HUES48 (cell line): ENCODE results near the gene AGPAT3.

Experiments
- H3K27ac ChIP-seq: one replicate; pipeline ENCODE4 v1.7.0; 2013; ENCODE audit warnings: low read depth, low read length, inconsistent platforms
- H3K27me3 ChIP-seq: 2 replicates; pipeline ENCODE4 v1.6.1; 2013; ENCODE audit warnings: mild to moderate bottlenecking, low read length; ENCODE audit not compliant: control insufficient read depth, insufficient read depth
- H3K36me3 ChIP-seq: 2 replicates; pipeline ENCODE4 v1.6.1; 2013; ENCODE audit warnings: low read length; ENCODE audit not compliant: control insufficient read depth, insufficient read depth
- H3K4me1 ChIP-seq: 2 replicates; pipeline ENCODE4 v1.6.1; 2013; ENCODE audit warnings: mild to moderate bottlenecking, low read length; ENCODE audit not compliant: control insufficient read depth, insufficient read depth
- H3K4me3 ChIP-seq: 2 replicates; pipeline ENCODE4 v1.5.1; 2013; ENCODE audit warnings: mild to moderate bottlenecking, low read depth, low read length
- H3K9ac ChIP-seq: 2 replicates; pipeline ENCODE4 v1.6.1; 2013; ENCODE audit warnings: mild to moderate bottlenecking, low read depth, low read length, moderate library complexity
- H3K9me3 ChIP-seq: 2 replicates; pipeline ENCODE4 v1.6.1; 2013; ENCODE audit warnings: low read length; ENCODE audit not compliant: control insufficient read depth, insufficient read depth

AGPAT3 gene

GRCh38 chr21:43900690-43901089 is 35.7 kb downstream of the AGPAT3 start:
- no peaks in the 10 kb centered on the region for H3K36me3 ChIP-seq
- 0 out of 2 replicates have a peak, but pooled peaks cover 4% of the 10 kb centered on the region for H3K9me3 ChIP-seq
- no peak overlapping the region for H3K27ac ChIP-seq
- H3K4me3 ChIP-seq = no peak overlapping the region
- no peak overlapping the region for H3K9ac ChIP-seq
- H3K27me3 ChIP-seq = no peaks in the 10 kb centered on the region
- no peaks in the 10 kb centered on the region for H3K4me1 ChIP-seq

DNA sequence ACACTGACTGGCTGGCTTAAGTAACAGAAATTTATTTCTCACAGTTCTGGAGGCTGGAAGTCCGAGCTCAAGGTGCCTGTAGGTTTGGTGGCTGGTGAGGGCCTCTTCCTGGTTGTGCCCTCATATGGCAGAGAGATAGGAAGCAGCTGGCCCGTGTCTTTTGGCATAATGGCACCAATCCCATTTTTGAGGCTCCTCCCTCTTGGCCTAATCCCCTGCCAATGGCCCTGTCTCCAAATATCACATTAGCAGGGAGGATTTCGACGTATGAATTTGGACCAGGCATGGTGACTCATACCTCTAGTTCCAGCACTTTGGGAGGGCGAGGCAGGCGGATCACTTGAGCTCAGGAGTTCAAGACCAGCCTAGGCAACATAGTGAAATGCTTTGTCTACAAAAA is 37.4 kb downstream of the AGPAT3 start:
- H3K36me3 ChIP-seq = no peaks in the 10 kb centered on the region
- H3K27ac ChIP-seq = no peak overlapping the region
- no peak overlapping the region for H3K9ac ChIP-seq
- no peaks in the 10 kb centered on the region for H3K4me1 ChIP-seq
- H3K9me3 ChIP-seq = 0 out of 2 replicates have a peak, but pooled peaks cover 4% of the 10 kb centered on the region
- no peaks in the 10 kb centered on the region for H3K27me3 ChIP-seq
- H3K4me3 ChIP-seq = no peak overlapping the region

DNA sequence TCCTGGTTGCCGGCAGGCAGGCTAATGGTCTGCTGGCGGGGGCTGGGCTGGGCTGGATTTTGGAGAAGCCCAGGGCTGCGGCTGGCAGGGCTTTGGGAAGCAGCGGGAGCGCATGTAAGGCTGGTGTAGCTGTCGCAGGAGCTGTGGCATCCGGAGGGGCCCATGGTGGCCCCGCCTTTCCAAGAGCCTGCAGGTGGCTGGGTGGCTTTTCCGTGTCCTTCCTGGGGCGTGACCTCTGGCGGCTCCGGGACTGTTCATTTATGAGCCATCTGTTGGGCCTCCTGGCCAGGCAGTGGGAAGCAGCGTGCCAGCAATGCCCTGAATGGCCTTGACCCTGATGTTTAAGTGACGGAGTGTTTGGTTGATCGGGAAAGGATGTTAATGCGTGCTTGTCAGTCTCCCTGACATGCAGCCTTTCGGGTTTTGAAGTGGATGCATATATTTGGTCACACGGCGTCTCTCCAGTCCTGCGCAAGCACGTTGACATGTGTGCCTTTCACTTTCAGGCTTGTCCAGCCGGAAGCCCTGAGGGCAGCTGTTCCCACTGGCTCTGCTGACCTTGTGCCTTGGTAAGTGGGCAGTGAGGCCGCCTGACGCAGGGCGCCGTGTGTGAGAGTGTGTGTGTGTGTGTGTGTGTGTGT is 38.5 kb downstream of the AGPAT3 start:
- H3K4me1 ChIP-seq = no peaks in the 10 kb centered on the region
- H3K9ac ChIP-seq = no peak overlapping the region
- no peaks in the 10 kb centered on the region for H3K36me3 ChIP-seq
- no peaks in the 10 kb centered on the region for H3K27me3 ChIP-seq
- no peak overlapping the region for H3K4me3 ChIP-seq
- no peak overlapping the region for H3K27ac ChIP-seq
- no peaks in the 10 kb centered on the region for H3K9me3 ChIP-seq

DNA sequence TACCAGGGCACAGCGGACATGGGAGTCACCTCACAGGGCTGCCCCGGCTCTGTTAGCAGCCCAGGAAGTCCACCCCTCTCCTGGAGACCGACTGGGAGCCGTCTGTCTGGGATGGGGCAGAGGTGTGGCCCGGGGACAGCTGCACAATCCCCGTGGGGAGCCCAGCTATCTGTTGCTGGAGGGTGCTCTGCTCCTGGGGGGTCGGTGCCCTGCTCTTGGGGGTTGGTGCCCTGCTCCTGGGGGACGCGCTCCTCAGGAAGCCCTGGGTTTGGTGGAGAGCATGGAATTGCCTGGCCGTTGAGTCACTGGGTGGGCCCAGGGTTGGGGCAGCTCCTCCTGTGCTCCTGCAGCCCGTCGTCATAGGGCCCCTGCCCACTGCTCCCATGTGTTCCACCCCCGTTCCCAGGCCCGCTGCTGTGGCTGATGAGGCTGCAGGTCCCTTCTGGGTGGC is 39.3 kb downstream of the AGPAT3 start:
- H3K27me3 ChIP-seq = no peaks in the 10 kb centered on the region
- no peak overlapping the region for H3K4me3 ChIP-seq
- H3K9ac ChIP-seq = no peak overlapping the region
- no peaks in the 10 kb centered on the region for H3K36me3 ChIP-seq
- no peak overlapping the region for H3K27ac ChIP-seq
- H3K4me1 ChIP-seq = no peaks in the 10 kb centered on the region
- H3K9me3 ChIP-seq = no peaks in the 10 kb centered on the region

- no peaks in the 10 kb centered on the region for H3K36me3 ChIP-seq
- H3K4me3 ChIP-seq = no peak overlapping the region
- no peaks in the 10 kb centered on the region for H3K4me1 ChIP-seq
- no peaks in the 10 kb centered on the region for H3K9me3 ChIP-seq
- no peaks in the 10 kb centered on the region for H3K27me3 ChIP-seq
- no peak overlapping the region for H3K9ac ChIP-seq
- H3K27ac ChIP-seq = no peak overlapping the region
Measured at GRCh38 chr21:43905726-43906455, 40.9 kb downstream of the AGPAT3 start.

- Histone ChIP-seq H3K27me3 (no peaks in the 10 kb centered on the region), H3K9ac (no peak overlapping the region), H3K9me3 (no peaks in the 10 kb centered on the region), H3K4me1 (no peaks in the 10 kb centered on the region), H3K27ac (no peak overlapping the region), H3K4me3 (no peak overlapping the region), H3K36me3 (no peaks in the 10 kb centered on the region)
Measured at GRCh38 chr21:43906585-43907370, 41.8 kb downstream of the AGPAT3 start.

DNA sequence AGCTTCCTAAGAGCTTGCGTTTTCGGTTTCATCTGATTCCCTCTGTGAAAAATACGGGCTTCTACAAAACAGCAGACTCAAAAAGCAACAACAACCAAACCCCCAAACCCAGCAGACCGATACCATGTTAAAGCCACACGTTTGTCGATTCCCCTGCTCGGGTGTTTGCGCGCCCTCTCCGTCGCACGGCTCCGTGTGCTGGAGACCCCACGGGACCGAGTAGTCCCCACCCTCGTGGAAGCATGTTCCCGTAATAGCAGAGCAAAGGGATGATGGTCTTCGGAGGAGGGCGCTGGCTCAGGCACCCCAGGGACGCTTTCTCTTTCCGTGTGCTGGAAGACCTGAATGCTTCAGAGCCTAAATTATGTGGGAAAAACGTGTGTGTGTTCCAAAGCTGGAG is 42.7 kb downstream of the AGPAT3 start:
- H3K36me3 ChIP-seq = no peaks in the 10 kb centered on the region
- no peak overlapping the region for H3K27ac ChIP-seq
- no peaks in the 10 kb centered on the region for H3K27me3 ChIP-seq
- H3K9ac ChIP-seq = no peak overlapping the region
- no peaks in the 10 kb centered on the region for H3K9me3 ChIP-seq
- no peaks in the 10 kb centered on the region for H3K4me1 ChIP-seq
- H3K4me3 ChIP-seq = no peak overlapping the region

GRCh38 chr21:43908167-43908566 is 43.1 kb downstream of the AGPAT3 start:
- Histone ChIP-seq H3K4me3 (no peak overlapping the region), H3K4me1 (no peaks in the 10 kb centered on the region), H3K36me3 (no peaks in the 10 kb centered on the region), H3K9me3 (no peaks in the 10 kb centered on the region), H3K27ac (no peak overlapping the region), H3K9ac (no peak overlapping the region), H3K27me3 (no peaks in the 10 kb centered on the region)

GRCh38 chr21:43909741-43910400 is 44.8 kb downstream of the AGPAT3 start:
- Histone ChIP-seq H3K4me1 (no peaks in the 10 kb centered on the region), H3K27me3 (no peaks in the 10 kb centered on the region), H3K36me3 (no peaks in the 10 kb centered on the region), H3K9me3 (no peaks in the 10 kb centered on the region), H3K9ac (no peak overlapping the region), H3K27ac (no peak overlapping the region), H3K4me3 (no peak overlapping the region)

- no peaks in the 10 kb centered on the region for H3K27me3 ChIP-seq
- H3K4me3 ChIP-seq = no peak overlapping the region
- H3K27ac ChIP-seq = no peak overlapping the region
- no peaks in the 10 kb centered on the region for H3K9me3 ChIP-seq
- H3K9ac ChIP-seq = no peak overlapping the region
- H3K4me1 ChIP-seq = no peaks in the 10 kb centered on the region
- H3K36me3 ChIP-seq = no peaks in the 10 kb centered on the region
Measured at GRCh38 chr21:43910460-43910859, 45.4 kb downstream of the AGPAT3 start.
